GM18907 (cell line): Measurements from ENCODE around the gene CTSH.

ENCODE experiments used
- ATAC-seq: cut with Tn5 transposase; IDR thresholded peaks from one replicate; pipeline ENCODE4 v1.9.1; 2021; ENCODE audit warnings: mild to moderate bottlenecking, moderate library complexity; ENCODE audit not compliant: unreplicated experiment

CTSH gene

GRCh38 chr15:78978601-78979179 is 33.8 kb upstream of the CTSH start:
- no peak for ATAC-seq

GRCh38 chr15:78977591-78978347 is 32.9 kb upstream of the CTSH start:
- ATAC-seq, result peak; percentile 26

GRCh38 chr15:78977091-78977571 is 32.3 kb upstream of the CTSH start:
- ATAC-seq, result peak; percentile 67

DNA sequence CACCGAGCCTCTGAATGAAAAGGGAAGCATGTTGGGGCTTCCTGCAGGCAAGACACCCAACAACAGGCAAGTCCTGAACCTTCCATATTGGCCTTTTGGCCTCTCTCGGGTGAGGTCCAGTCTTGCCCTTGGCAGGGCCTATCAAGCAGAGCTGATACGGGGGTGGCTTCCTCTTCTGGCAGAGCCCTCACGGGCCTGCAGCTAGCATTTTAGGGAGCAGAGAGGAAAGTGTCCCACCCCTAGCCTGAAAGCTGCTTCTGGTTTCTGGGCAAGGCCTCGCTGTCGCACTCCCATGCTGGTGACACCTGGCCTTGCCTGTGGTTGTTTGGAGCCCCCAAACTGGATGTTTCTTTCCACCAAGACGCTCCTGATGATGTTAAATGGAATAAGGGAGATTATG is 31.8 kb upstream of the CTSH start:
- no peak for ATAC-seq

DNA sequence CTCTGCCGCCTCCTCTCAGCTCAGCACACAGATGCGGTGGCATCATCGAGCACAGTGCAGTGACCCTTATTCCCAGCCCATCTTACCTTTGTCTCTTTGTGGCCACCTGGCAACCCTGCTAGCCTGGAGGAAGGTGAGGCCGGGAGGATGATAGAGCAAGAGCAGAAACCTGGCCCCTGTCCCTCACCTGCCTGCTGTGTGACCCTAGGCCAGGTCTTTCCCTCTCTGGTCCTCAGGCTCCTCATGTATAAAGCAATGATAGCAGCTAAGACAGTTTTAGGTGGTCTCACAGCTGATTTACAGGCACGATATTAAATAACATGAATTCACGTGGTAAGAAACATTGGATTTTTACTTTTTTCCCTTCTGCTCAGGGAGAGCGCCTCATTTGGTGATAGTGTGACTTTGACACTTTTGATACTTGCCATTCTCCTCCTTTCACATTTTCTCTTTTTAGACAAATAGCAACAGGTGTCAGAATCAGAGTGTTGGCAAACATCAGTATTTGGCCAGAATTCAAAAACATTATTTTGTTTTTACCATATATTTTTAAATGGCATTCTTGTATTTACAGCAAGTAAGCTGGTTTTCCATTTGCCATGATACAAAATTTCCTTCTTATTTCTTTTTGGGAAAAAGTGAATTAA is 29.5 kb upstream of the CTSH start:
- no peak for ATAC-seq

DNA sequence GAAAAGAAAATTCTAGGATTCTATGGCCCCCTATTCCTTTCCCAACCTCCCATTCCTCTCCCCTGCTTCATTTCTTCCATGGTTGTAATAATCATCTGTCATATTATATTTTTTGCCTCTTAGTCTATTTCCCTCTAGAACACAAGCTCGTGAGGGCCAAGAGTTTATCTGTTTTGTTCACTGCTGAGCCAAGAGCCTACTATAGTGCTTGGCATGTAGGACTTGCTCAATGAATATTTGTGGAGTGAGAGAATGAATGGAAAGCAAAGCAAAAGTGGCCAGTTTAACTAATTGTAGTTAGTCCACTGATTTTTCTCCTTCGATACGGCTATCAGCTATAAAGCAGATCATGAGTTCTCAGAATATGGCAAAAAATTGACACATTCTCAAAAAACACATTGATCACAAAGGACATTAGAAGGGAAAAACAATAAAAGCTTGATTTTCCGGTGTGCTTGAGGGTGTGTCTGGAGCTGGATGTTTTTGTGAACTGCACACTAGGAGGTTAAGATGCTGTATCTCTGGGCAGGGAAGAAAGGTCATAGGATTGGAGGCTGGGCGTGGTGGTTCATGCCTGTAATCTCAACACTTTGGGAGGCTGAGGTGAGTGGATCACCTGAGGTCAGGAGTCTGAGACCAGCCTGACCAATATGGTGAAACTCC is 25.0 kb upstream of the CTSH start:
- no peak for ATAC-seq

GRCh38 chr15:78968539-78969271 is 23.9 kb upstream of the CTSH start:
- ATAC-seq, result no peak

DNA sequence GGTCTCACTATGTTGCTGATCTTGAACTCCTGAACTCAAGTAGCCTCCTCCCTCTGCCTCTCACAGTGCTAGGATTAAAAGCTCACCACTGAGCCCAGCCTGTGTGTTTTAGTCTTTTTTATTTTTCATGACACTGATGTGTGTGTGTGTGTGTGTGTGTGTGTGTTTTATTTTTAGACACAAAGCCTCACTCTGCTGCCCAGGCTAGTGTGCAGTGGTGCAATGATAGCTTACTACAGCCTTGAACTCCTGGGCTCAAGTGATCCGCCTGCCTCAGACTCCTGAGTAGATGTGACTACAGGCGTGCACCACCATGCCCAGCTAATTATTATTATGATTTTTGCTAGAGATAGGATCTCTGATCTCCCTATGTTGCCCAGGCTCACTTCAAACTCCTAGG is 23.3 kb upstream of the CTSH start:
- no peak for ATAC-seq

DNA sequence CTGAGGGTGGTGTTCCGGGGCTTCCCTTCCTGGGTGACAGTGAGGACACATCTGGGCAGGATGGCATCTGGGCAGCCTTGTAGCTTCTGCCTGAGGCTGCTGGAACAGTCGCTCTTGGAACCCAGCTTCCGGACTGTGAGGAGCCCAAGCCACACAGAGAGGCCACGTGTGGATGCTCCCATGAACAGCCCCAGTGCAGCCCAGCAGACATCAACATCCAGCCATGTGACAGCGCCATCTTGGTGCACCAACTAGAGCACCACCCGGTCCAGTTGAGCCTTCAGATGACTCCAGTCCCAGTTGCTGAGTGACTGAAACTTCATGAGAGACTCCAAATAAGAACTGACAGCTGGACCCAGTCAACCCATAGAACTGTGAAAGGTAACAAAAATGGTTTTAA is 15.5 kb upstream of the CTSH start:
- ATAC-seq, result no peak

GRCh38 chr15:78959360-78959759 is 14.5 kb upstream of the CTSH start:
- ATAC-seq, result no peak

DNA sequence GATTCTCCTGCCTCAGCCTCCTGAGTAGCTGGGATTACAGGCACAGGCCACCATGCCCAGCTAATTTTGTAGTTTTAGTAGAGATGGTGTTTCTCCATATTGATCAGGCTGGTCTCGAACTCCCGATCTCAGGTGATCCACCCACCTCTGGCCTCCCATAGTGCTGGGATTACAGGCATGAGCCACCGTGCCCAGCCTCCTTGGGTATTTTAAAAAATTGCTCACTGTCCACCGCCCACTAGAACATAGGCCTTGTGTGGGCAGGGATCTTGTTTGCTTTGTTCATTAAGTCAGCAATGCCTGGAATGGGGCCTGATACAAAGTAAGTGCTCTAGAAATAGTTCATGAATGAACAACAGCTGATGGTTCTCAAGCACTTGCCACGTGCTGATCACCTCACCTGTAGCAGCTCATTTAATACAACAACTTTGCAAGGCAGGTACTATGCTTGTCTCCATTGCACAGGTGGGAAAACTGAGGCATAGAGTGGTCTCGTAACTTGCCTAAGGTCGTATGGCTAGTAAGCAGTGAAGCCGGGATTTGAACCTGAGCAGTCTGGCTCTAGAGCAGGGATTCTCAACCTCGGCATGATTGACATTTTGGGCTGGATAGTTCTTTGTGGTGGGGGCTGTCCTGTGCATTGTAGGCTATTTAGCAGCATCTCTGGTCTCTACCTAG is 12.7 kb upstream of the CTSH start:
- no peak for ATAC-seq

DNA sequence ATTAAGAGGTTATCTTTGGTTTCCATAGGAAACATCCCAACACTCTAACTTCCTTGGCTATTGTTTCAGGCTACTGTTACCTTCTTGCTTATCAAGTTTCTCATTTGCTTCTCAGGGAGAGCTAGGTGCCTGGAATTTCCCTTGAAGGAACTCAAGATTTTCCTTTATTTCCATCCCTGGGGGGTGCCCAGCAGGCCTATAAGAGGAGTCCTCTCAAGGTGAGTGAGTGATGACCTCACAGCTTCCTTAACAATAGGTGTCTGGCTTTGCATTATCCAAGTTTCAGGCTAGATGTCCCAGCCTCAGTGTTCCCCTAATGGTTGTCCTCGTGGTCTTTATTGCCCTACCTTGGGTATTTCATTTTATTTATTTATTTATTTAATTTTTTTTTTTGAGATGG is 12.1 kb upstream of the CTSH start:
- ATAC-seq, result no peak

GRCh38 chr15:78955355-78955754 is 10.5 kb upstream of the CTSH start:
- ATAC-seq, result no peak

DNA sequence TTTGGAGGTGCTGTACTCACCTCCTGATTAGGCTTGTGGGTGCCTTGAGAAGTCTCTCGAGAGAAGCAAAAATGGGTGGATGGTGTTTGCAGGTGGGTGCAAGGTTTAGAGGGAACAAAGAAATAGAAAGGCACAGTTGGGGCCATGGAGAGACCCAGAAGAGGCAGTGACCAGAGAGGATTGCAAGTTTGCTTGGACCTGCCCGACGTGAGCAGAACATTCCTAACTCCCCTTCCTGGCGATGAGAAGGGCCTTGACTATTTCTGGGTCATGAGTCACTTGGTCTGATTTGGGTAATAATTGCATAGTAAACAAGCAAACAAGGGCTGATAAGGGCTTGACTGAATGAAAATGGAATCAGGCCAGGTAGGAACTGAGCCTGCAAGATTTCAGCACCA is 7.0 kb upstream of the CTSH start:
- no peak for ATAC-seq

GRCh38 chr15:78950902-78951840 is 6.3 kb upstream of the CTSH start:
- ATAC-seq, result peak; percentile 43

DNA sequence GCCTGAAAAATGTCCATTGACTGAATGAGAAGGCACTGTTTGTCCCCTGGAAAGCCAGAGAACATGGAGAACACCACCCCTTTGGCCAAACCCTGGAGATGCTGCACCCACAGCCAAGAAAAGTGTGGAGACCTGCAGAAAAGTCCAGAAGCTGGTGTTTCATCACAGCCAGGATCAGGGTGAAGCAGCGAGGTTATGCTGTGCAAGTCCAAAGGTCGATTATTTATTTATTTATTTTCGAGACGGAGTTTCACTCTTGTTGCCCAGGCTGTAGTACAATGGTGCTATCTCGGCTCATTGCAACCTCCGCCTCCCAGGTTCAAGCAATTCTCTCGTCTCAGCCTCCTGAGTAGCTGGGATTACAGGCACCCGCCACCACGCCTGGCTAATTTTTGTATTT is 5.5 kb upstream of the CTSH start:
- no peak for ATAC-seq

DNA sequence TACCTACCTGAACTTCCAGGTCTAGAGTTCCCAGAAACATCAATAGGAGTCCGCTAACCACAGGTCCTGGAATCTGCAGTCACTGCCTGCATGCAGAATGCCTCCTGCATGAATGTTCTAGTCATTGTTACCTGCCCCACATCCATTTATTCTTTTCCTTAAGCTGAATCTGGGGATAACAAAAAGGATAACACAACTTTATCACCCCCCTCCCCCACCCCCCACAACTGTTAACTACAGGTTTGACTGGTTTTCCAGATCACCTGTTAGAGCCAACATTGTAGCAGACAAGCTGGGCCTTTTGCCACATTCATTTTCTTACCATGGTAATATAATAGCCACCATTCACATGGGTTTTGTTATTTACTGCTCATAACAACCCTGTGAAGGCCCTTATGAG is 4.6 kb upstream of the CTSH start:
- ATAC-seq, result no peak

DNA sequence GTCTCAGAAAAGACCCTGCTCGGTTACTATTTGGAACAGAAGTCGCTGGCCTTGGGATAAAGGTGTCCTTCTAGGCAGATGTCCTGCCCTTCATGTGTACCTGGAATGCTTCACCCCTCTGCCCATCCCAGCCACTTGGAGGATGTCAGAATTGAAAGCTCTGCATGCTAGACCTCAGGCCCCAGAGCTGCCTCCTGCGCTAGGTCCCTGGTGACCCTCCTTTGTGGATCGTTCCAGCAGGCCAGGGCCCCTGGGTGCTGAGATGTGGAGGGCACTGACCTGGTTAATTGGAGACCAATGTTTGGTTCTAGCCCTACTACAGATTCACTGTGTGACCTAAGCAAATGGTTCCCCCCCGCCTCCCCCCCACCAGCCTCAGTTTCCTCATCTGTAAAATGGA is 2.7 kb upstream of the CTSH start:
- ATAC-seq, result no peak

- ATAC-seq, result no peak
Measured at GRCh38 chr15:78946493-78946892, 1.6 kb upstream of the CTSH start.
